Activated T-helper 17 cell treated with anti-CD3 and anti-CD28 coated beads, Interleukin-2, amount 50 U/mL, for 72 hours (primary cell): ENCODE measurements around the gene CRLF1. TPM values are rescaled to one million over a fixed set of nuclear protein-coding genes. Genes with fewer than 3 reads are reported as not detected.

Experiments
- ATAC-seq: fragments of 150-1000 bp; cut with Tn5 transposase; replicated peaks from 2 replicates; pipeline ENCODE4 v1.10.0; 2021; ENCODE audit warnings: mild to moderate bottlenecking, moderate library complexity
- H3K27ac Mint-ChIP-seq: one replicate; pipeline ENCODE4 v1.8.0; 2022; ENCODE audit warnings: mixed read lengths
- H3K27me3 Mint-ChIP-seq: one replicate; pipeline ENCODE4 v1.8.0; 2022; ENCODE audit warnings: mixed read lengths
- H3K36me3 Mint-ChIP-seq: one replicate; pipeline ENCODE4 v1.8.0; 2022; ENCODE audit warnings: low read depth, mild to moderate bottlenecking, mixed read lengths
- H3K4me1 Mint-ChIP-seq: one replicate; pipeline ENCODE4 v1.8.0; 2022; ENCODE audit warnings: mixed read lengths
- H3K4me3 Mint-ChIP-seq: one replicate; pipeline ENCODE4 v1.8.0; 2022; ENCODE audit warnings: mild to moderate bottlenecking, mixed read lengths
- H3K9me3 Mint-ChIP-seq: one replicate; pipeline ENCODE4 v1.8.0; 2022; ENCODE audit warnings: mixed read lengths
- total RNA-seq, 2 donors: library from RNA; stranded (reverse); gene quantifications; one replicate each; pipeline ENCODE4 v1.2.3, GENCODE V29; 2022

CRLF1 gene
- not detected for total RNA-seq

GRCh38 chr19:18606281-18607225, at the start of gene CRLF1:
CRLF1 (minus strand) TSS chr19:18606799; CDS start chr19:18606656, 143 bp downstream.
- Mint-ChIP-seq H3K27me3 (peaks cover 44% of the 10 kb centered on the region), H3K4me3 (peak within 1 kb of the TSS; percentile 5), H3K9me3 (no peaks in the 10 kb centered on the region), H3K27ac (no peak within 1 kb of the TSS), H3K4me1 (peaks cover 15% of the 10 kb centered on the region), H3K36me3 (no peaks in the 10 kb centered on the region)
- ATAC-seq, result no peak

- Mint-ChIP-seq H3K4me1 (peaks cover 25% of the 10 kb centered on the region), H3K36me3 (no peaks in the 10 kb centered on the region), H3K27ac (no peak overlapping the region), H3K27me3 (no peaks in the 10 kb centered on the region), H3K9me3 (no peaks in the 10 kb centered on the region), H3K4me3 (no peak overlapping the region)
- no peak for ATAC-seq
Measured at GRCh38 chr19:18655173-18655844, 48.7 kb upstream of the CRLF1 start.

GRCh38 chr19:18654469-18654868, 47.9 kb upstream of the CRLF1 start:
- H3K36me3 Mint-ChIP-seq, result no peaks in the 10 kb centered on the region
- no peak overlapping the region for H3K27ac Mint-ChIP-seq

GRCh38 chr19:18653853-18654252, 47.3 kb upstream of the CRLF1 start:
- H3K27ac Mint-ChIP-seq, result no peak overlapping the region
- no peaks in the 10 kb centered on the region for H3K9me3 Mint-ChIP-seq
- no peak for ATAC-seq
- H3K4me3 Mint-ChIP-seq, result no peak overlapping the region
- H3K36me3 Mint-ChIP-seq, result no peaks in the 10 kb centered on the region
- H3K4me1 Mint-ChIP-seq, result peaks cover 22% of the 10 kb centered on the region
- H3K27me3 Mint-ChIP-seq, result no peaks in the 10 kb centered on the region

More at GRCh38 chr19:18654469-18654868, 47.9 kb upstream of the CRLF1 start:
- no peak overlapping the region for H3K4me3 Mint-ChIP-seq
- ATAC-seq, result no peak
- H3K9me3 Mint-ChIP-seq, result no peaks in the 10 kb centered on the region
- peaks cover 25% of the 10 kb centered on the region for H3K4me1 Mint-ChIP-seq
- H3K27me3 Mint-ChIP-seq, result no peaks in the 10 kb centered on the region

GRCh38 chr19:18651733-18652132, 45.1 kb upstream of the CRLF1 start:
- Mint-ChIP-seq H3K9me3 (no peaks in the 10 kb centered on the region), H3K27ac (no peak overlapping the region), H3K36me3 (no peaks in the 10 kb centered on the region), H3K27me3 (no peaks in the 10 kb centered on the region), H3K4me3 (no peak overlapping the region), H3K4me1 (peaks cover 7% of the 10 kb centered on the region)
- no peak for ATAC-seq

GRCh38 chr19:18651300-18651699, 44.7 kb upstream of the CRLF1 start:
- Mint-ChIP-seq H3K4me3 (no peak overlapping the region), H3K27ac (no peak overlapping the region), H3K36me3 (no peaks in the 10 kb centered on the region), H3K27me3 (no peaks in the 10 kb centered on the region), H3K9me3 (no peaks in the 10 kb centered on the region), H3K4me1 (peaks cover 6% of the 10 kb centered on the region)
- ATAC-seq, result no peak

GRCh38 chr19:18650468-18651041, 44.0 kb upstream of the CRLF1 start:
- H3K4me1 Mint-ChIP-seq, result peaks cover 6% of the 10 kb centered on the region
- H3K27me3 Mint-ChIP-seq, result no peaks in the 10 kb centered on the region
- H3K36me3 Mint-ChIP-seq, result no peaks in the 10 kb centered on the region
- no peak overlapping the region for H3K27ac Mint-ChIP-seq
- no peaks in the 10 kb centered on the region for H3K9me3 Mint-ChIP-seq
- H3K4me3 Mint-ChIP-seq, result no peak overlapping the region
- no peak for ATAC-seq

- no peak for ATAC-seq
- Mint-ChIP-seq H3K27ac (no peak overlapping the region), H3K36me3 (no peaks in the 10 kb centered on the region), H3K9me3 (no peaks in the 10 kb centered on the region), H3K4me1 (peaks cover 6% of the 10 kb centered on the region), H3K27me3 (no peaks in the 10 kb centered on the region), H3K4me3 (no peak overlapping the region)
Measured at GRCh38 chr19:18650021-18650390, 43.4 kb upstream of the CRLF1 start.

GRCh38 chr19:18649371-18650020, 42.9 kb upstream of the CRLF1 start:
- Mint-ChIP-seq H3K27ac (no peak overlapping the region), H3K36me3 (no peaks in the 10 kb centered on the region), H3K4me3 (no peak overlapping the region), H3K4me1 (peaks cover 2% of the 10 kb centered on the region), H3K27me3 (no peaks in the 10 kb centered on the region), H3K9me3 (no peaks in the 10 kb centered on the region)
- ATAC-seq, result no peak

- no peak overlapping the region for H3K27ac Mint-ChIP-seq
- H3K4me1 Mint-ChIP-seq, result peaks cover 4% of the 10 kb centered on the region
- no peak for ATAC-seq
- H3K9me3 Mint-ChIP-seq, result no peaks in the 10 kb centered on the region
- H3K4me3 Mint-ChIP-seq, result no peak overlapping the region
- H3K27me3 Mint-ChIP-seq, result no peaks in the 10 kb centered on the region
- no peaks in the 10 kb centered on the region for H3K36me3 Mint-ChIP-seq
Measured at GRCh38 chr19:18648973-18649315, 42.3 kb upstream of the CRLF1 start.

GRCh38 chr19:18647807-18648206, 41.2 kb upstream of the CRLF1 start:
- Mint-ChIP-seq H3K36me3 (no peaks in the 10 kb centered on the region), H3K4me3 (no peak overlapping the region)
- no peak for ATAC-seq

GRCh38 chr19:18647371-18647767, 40.8 kb upstream of the CRLF1 start:
- no peaks in the 10 kb centered on the region for H3K27me3 Mint-ChIP-seq
- H3K36me3 Mint-ChIP-seq, result no peaks in the 10 kb centered on the region
- H3K27ac Mint-ChIP-seq, result no peak overlapping the region
- peaks cover 5% of the 10 kb centered on the region for H3K4me1 Mint-ChIP-seq
- no peaks in the 10 kb centered on the region for H3K9me3 Mint-ChIP-seq
- no peak for ATAC-seq
- no peak overlapping the region for H3K4me3 Mint-ChIP-seq

More at GRCh38 chr19:18647807-18648206, 41.2 kb upstream of the CRLF1 start:
- Mint-ChIP-seq H3K27me3 (no peaks in the 10 kb centered on the region), H3K4me1 (peaks cover 5% of the 10 kb centered on the region), H3K9me3 (no peaks in the 10 kb centered on the region), H3K27ac (no peak overlapping the region)

GRCh38 chr19:18646535-18647370, 40.2 kb upstream of the CRLF1 start:
- Mint-ChIP-seq H3K27me3 (no peaks in the 10 kb centered on the region), H3K36me3 (no peaks in the 10 kb centered on the region), H3K27ac (peak overlapping the region; percentile 43), H3K9me3 (no peaks in the 10 kb centered on the region), H3K4me1 (peaks cover 5% of the 10 kb centered on the region), H3K4me3 (no peak overlapping the region)
- no peak for ATAC-seq

- peaks cover 5% of the 10 kb centered on the region for H3K4me1 Mint-ChIP-seq
- H3K9me3 Mint-ChIP-seq, result no peaks in the 10 kb centered on the region
- H3K4me3 Mint-ChIP-seq, result no peak overlapping the region
- H3K27me3 Mint-ChIP-seq, result no peaks in the 10 kb centered on the region
- H3K27ac Mint-ChIP-seq, result no peak overlapping the region
- no peaks in the 10 kb centered on the region for H3K36me3 Mint-ChIP-seq
- ATAC-seq, result no peak
Measured at GRCh38 chr19:18645035-18645511, 38.5 kb upstream of the CRLF1 start.
